NCI-H226 (cell line): ENCODE data around the gene STK4.
"Not testable (repeated sequence)": the region's sequence is repeated elsewhere in the genome, so short reads cannot be mapped to it uniquely, and the experiment has no call there.

Experiments
- DNase-seq: peaks from one replicate; pipeline ENCODE4 v3.0.0-alpha.2; 2015

STK4 gene

GRCh38 chr20:45058168-45058850 is 92.0 kb downstream of the STK4 start:
- DNase-seq: no peak

DNA sequence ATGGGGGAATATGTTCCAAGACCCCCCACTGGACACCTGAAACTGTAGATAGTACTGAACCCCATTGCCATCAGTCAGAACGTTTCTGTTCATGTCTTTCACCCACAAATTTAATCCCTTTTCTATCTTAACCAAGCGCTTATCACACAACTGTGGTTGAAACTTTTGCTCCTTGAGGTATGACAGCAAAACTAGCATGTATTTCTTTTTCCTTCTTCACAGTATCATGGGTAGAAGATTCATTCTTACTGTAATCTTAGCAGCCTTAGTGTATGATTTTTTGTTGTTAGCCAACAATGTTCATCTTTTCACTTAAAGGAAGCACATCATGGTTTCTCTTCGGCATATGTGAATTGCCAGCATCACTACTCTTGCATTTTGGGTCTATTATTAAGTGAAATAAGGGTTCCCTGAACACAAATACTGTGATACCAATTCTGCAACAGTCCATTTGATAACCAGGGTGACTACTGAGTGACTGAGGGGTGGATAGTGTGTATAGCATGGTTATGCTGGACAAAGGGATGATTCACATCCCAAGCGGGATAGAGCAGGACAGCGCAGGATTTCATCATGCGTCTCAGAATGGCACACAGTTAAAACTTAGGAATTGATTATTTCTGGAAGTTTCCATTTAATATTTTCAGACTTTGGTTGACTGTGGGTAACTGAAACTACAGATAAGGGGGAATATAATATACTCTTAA is 92.9 kb downstream of the STK4 start:
- no peak for DNase-seq

- no peak for DNase-seq
These were observed 94.0 kb downstream of the STK4 start for GRCh38 chr20:45060294-45060693.

DNA sequence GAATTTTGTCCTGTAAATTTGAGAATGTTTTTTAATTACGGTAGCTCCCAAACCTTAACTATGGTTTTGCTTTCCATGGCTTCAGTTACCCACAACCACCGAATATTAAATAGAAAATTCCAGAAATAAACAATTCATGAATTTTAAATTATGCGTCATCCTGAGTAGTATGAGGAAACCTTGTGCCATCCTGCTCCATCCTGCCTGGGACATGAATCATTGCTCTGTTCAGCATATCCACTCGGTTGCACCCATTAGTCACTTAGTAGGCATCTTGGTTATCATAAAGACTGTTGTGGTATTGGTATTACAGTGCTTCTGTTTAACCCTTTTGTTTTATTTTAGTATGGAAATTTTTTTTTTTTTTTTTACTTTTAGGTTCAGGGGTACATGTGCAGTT is 94.9 kb downstream of the STK4 start:
- peak; percentile 97 for DNase-seq

DNA sequence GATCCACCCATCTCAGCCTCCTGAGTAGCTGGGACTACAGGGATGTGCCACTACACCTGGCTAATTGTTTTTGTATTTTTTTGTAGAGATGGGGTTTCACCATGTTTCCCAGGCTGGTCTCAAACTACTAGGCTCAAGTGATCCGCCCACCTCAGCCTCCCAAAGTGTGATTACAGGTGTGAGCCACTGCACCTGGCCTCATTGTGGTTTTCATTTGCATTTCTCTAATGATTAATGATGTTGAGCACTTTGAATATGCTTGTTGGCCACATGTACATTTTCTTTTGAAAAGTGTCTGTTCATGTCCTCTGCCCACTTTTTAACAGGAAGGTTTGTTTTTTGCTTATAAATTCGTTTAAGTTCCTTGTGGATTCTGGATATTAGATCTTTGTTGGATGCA is 96.8 kb downstream of the STK4 start:
- DNase-seq: not testable (repeated sequence)

DNA sequence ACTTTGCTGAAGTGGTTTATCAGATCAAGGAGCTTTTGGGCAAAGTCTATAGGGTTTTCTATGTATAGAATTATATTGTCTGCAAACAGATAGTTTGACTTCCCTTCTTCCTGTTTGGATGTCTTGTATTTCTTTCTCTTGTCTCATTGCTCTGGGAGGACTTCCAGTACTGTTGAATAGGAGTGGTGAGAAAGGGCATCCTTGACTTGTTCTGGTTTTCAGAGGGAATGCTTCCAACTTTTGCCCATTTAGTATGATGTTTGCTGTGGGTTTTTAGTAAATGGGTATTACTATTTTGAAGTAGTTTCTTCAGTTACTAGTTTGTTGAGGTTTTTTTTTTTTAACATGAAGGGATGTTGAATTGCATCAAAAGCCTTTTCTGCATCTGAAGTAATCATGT is 98.5 kb downstream of the STK4 start:
- DNase-seq: no peak

DNA sequence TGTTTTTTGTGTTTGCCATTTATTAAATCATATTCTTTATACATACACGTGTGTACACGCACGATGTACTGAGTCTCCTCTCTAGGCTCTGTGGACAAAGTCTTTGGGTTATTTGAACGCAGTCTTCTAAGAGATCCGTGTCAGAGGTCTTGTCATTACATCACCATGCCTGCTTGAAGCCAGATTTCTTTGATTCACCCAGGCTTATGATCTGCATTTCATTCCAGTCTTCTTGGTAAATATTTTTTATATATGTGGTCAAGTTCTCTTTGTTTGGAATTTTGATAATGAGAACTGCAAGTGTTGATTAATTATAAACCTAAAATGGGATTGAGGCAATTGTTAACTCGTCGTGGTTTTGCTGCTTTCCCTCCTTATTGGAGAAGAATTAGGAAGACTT is 100.1 kb downstream of the STK4 start:
- no peak for DNase-seq

DNA sequence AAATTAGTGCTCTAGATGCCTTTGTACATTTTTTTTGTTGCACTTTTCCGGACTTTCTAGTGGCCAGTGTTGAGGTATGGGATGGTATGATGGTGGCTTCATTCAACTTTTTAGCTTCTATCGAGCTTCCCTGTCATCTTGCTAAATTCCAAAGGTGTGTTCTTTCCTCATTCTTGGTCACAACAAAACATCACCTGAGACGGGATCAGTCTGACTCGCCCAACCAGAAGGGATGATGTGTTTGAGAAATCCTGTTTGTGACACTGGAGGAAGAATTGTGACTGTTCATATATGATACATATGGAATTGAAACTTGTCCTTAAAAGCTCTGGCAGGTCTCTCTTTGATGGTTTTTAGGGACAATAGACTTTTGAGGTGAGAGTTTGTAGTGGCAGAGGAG is 100.8 kb downstream of the STK4 start:
- no peak for DNase-seq

DNA sequence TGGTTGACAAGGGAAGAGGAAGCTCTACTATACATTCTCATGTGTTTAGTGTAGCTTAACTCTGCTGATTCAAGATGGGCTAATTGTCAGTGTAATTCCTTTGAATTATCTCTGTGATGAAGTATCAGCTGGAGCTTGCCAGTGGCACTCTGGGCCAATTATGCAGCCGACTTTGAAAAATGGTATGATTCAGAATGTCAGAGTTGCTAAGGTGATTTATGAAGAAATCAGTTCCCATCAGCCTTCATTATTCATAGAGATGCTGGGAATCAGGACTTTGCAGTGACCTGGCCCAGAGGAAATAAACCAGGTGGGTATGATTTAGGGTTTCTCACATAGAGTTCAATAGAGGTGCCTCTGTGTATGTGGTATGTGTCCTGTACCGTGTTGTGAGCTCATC is 101.2 kb downstream of the STK4 start:
- peak; percentile 71 for DNase-seq

DNA sequence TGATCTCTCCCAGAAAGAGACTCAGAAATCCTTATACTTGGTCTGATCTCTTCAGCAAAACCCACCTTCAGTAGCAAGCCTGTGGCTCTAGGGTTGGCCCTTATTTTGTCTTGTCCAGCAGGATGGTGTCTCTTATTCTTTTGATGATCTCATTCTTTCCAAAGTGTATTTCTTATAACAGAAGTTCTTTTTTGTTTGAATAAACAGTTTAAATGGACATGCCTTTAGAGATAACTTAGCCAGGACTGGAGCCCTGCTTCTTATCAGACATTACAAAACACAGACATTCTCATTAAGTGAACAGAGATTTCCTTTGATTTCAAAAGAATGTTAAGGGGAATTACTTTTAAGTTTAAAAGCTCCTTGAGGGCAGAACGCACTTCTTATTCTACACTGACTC is 102.9 kb downstream of the STK4 start:
- DNase-seq: peak; percentile 43

- peak; percentile 70 for DNase-seq
These were observed 104.8 kb downstream of the STK4 start for GRCh38 chr20:45070932-45071632.

DNA sequence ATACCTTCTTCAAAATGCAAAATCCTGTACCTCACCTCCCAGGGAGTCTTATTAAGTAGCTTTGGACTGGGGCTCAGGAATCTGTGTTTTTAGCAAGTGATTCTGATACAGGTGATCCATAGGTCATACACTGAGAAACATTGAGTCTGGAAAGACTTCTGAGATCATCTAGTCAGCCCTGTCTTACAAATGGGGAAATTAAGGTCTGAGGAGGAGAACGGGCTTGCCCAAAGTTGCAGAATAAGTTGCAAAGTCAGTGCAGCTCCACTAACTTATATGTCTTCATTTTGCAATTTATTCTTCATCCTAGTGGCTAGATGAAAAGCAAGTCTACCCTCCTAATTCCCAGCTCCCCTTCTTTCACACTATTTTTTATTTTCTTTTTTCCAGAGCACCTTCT is 105.8 kb downstream of the STK4 start:
- no peak for DNase-seq

GRCh38 chr20:45073221-45073620 is 106.9 kb downstream of the STK4 start:
- no peak for DNase-seq

DNA sequence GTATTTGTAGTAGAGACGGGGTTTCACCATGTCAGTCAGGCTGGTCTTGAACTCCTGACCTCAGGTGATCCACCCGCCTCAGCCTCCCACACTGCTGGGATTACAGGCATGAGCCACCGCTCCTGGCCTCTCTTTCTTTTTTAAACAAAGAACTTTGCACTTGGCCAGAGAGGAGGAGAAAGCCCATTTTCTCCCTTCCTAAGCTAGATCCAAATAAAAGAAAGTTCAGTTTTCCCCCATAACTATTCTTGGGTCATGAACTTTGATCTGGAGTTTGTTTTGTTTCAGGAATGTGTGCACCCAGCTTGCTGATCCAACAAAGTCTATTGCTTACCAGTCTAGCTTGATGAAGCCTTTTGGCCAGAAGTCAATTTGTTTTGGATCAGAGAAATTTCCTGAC is 111.2 kb downstream of the STK4 start:
- DNase-seq: no peak

DNA sequence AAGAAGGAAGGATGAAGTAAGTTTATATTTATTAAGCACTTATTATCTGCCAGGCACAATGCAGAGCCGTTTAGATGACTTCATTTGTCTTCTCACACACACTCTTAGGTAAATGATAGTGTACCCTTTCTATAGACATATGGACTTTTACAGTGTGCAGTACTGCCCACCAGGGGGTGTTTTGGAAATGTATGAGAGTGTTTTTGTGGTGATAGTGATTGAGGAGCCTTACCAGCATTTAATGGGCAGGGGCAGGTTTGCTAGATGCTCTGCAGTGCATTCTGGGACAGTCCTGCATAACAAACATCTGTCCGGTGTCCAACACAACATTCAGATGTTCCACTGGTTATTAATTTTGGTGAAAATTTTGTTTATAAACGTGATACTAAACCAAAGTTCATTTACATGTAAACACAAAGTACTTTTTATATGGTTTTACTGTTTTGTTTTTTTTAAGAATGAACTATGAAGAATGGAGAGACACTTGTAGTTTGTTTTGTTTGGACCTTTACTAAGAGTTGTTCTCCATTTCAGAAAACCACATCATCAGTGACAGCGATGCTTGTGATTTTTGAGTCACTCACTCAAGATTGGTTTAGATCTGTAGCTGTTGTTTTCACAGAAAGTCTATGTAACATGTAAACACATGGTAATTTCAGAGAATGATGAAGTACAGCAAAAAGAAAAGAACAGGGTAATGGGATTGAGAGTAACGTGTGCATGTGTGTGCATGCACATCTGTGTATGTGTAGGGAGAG is 114.7 kb downstream of the STK4 start:
- no peak for DNase-seq

DNA sequence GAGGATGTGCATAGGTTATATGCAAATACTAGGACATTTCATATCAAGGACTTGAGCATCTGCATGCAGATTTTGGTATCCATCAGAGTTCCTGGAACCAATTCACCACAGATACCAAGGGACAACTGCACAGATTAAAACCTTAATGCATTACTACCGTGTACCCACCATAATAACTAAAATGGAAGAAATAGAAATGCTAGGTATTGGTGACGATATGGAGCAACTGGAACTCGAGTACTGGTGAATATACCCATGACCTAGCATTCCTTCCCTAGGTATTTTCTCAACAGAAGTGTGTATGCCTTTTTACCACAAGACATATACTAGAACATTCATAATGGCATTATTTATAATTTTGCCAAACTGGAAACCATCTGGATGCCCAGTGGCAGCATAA is 116.2 kb downstream of the STK4 start:
- DNase-seq: no peak

DNA sequence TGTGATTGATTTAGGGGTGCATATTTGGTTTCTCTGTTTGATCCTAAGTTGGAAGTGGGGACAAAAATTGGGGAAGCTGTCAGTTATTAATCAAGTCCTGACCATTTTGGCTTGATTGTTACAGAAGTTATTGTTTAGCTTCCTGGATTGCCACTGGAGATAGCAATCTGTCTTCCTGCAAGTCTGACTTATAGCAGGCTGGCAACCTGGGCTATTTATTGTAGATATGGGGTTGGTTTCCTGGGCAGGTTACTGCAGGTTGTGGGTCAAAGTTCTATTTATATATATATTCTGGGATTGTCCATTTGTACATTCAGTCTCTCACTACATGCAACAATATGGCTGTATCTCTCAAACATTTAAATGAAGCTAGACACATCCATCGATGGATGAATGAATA is 116.8 kb downstream of the STK4 start:
- DNase-seq: no peak

DNA sequence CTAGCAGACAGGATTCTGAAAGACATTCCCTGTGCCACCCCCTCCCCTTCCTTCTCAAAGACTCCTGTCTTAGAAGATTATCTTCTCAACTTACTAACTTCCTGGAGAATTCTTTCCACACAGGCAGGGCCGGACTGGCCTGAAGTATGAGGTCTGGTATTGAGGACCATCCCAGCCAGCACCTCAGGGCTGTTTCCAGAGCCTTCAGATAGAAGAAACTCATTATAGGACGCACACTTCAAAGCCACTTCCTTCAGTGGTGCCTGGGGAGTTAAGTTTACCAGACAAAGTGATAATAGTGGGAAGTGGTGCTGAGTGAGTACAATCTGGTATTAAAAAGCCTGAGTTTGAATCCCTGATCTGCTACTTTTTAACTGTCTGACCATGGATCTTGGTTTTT is 119.0 kb downstream of the STK4 start:
- no peak for DNase-seq

- no peak for DNase-seq
These were observed 119.6 kb downstream of the STK4 start for GRCh38 chr20:45085867-45086266.

DNA sequence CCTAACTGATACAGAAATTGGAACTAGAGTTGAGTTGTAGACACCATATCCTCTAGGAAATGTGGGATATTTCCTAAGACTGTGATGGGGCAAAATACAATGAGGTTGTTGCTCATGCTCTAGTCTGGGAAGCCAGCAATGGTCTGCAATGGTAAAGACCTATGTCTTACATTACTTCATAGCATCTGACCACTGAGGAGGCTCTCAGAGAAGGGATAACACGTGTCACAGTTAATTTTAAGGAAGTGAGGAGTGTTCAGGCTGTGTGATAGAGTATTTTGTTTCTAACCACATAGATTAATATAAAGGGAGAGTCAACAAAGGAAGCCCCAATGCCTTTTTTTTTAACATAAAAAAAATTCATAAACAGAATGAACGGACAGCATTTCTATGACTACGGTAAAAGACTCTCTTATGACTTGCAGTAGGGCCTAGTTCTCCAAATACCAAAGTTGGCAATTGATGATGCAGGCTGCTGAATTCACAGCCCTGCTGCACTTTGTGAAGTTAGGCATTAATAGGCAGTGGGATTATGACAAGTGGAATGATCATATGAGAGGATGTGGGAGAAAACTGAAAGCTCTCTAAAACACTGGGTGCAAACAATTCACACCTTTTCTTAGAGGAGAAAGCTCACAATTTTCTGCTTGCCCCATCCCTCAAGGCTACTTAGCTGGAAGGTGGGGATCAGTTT is 120.9 kb downstream of the STK4 start:
- DNase-seq: no peak

DNA sequence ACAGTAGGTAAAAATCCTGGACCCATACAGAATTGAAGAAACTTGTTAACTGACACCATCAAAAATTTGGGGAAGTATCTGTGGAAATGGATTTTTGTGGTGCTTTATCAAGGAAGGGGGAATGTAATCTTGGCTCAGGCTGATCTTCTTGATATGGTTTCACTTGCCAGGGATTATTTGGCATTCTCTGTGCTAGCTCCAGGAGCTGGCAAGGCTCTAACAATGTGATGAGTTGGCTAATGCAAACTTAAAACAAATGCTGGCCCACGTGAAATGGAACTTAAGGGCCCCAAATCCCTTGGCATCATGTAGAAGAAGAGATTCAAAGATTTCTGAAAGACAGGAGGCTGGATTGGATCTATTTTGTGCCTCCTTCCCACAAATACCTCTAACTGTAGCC is 121.5 kb downstream of the STK4 start:
- no peak for DNase-seq

DNA sequence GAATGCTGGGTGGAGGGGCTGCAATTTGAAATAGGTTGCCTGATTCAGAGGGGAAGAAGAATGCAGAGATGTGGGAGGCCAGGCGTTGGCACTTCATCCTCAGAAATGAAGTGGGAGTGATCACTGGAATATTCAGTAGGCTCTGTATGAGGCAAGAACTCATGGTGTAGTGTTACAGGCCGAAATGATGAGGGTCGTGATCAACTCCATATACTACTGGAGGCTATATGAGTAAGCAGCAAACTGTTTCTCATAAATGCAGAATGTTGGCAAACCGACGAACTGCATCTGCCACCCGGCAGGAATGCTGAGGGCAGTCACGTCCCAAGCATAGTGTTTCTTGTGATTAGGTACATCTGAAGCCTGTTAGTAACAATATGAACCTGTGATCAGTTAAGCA is 121.9 kb downstream of the STK4 start:
- DNase-seq: peak; percentile 98

DNA sequence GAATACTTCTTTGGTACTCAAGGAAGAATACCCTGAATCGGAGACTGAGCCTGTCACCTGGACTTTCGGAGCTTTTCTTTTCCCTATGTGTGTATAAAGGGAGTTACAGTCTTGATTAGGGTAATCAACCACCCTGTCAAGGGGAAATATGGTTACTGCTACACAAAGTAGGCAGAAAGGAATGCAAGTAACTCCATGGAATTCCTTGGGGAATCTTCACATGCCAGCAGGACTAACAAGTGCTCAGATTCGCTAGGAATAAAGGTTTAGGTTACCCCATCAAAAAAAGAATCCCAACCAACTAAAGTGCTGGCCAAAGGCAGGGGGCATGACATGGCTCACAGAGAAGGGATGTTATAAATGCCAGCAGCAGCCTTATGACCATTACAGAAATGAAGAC is 124.2 kb downstream of the STK4 start:
- DNase-seq: peak; percentile 44
